ENCODE measurements around the gene SGSM2.

SGSM2 gene

GRCh38 chr17:2421315-2422147, 84.2 kb downstream of the SGSM2 start:
- DNase-seq (ENCODE audit: low spot score) = no peak

DNA sequence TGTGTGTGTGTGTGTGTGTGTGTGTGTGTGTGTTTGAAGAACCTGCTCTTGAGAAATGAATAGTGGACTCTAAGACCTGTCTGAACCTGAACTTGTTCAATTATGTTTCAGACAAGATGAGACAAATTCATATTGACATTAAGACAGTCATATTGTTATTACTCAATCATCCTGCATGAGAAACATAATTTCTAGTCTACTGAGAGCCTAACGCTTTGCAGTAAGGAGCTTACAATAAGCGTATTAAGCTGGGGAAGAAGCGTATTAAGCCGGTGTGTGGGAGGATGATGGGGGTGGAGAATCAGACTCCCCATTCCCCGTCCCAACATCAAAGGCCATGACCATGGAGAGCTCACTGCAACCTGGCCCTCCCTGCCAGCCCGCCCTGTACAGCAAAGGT, 86.0 kb downstream of the SGSM2 start:
- no peak for DNase-seq (ENCODE audit: low spot score)

GRCh38 chr17:2427215-2427614, 89.9 kb downstream of the SGSM2 start:
- no peak for DNase-seq (ENCODE audit: low spot score)

DNA sequence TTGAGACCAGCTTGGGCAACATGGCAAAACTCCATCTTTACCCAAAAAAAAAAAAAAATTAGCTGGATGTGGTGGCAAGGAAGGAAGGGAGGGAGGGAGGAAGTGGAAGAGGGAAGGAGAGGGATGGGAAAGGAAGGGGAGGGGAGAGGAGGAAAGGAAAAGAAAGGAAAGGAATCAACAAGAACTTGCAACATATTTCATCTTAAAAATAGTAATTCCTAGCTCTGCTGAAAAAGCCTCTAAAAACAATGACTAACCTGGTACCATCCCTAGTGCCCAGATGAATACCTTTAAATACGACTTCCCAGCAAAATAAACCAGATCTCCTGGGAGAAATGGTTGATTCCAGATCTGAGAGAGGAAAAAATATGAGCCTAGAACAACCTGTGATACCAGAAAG, 90.6 kb downstream of the SGSM2 start:
- no peak for DNase-seq (ENCODE audit: low spot score)
